ENCODE results near the gene IL11RA.

Gene IL11RA

DNA sequence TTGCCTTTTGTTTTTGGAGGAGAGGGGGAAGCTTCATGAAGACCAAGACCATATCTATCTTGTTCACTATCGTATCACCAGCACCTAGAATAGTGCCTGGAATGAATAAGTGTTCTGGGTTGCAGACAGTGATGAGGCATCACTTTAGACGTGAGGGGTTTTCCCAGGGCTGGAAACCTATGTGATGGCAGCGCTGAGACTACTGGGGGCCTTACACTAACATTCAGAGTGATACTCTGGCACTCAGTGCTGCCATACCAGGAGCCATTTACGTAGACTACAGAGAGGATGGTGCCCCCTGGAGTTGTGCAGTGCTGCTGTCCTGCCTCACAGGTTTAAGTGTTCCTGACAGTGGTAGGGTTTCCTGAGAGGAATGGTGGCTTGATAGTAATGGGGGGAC lies 32.2 kb downstream of the IL11RA start:
- H3K27ac ChIP-seq: no peak overlapping the region
- no peak for TF ChIP-seq ZFX (IDR thresholded peaks at IDR 0.05; ENCODE audit: borderline replicate concordance)
- TF ChIP-seq, protein P1, sequence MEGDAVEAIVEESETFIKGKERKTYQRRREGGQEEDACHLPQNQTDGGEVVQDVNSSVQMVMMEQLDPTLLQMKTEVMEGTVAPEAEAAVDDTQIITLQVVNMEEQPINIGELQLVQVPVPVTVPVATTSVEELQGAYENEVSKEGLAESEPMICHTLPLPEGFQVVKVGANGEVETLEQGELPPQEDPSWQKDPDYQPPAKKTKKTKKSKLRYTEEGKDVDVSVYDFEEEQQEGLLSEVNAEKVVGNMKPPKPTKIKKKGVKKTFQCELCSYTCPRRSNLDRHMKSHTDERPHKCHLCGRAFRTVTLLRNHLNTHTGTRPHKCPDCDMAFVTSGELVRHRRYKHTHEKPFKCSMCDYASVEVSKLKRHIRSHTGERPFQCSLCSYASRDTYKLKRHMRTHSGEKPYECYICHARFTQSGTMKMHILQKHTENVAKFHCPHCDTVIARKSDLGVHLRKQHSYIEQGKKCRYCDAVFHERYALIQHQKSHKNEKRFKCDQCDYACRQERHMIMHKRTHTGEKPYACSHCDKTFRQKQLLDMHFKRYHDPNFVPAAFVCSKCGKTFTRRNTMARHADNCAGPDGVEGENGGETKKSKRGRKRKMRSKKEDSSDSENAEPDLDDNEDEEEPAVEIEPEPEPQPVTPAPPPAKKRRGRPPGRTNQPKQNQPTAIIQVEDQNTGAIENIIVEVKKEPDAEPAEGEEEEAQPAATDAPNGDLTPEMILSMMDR (IDR thresholded peaks at IDR 0.05): no peak

DNA sequence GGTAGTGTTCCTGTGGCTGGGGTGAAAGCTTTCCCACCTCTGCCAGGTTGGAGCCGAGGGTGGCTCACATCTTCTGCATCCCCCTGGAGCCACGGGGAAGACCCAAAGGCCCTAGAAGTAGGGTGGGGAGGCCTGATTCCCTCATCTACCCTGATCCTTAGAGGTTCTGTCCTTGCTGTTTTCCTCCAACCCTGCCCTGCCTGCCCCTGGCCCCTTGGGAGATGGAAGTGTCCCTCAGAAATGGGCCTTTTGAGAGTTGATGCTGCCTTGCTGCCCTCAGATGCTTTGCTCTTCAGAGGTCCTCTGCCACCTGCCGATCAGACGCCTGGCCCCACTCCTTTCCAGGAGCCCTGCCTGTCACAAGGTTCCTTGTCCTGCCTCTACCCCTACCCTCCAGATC lies 32.8 kb downstream of the IL11RA start:
- TF ChIP-seq ZFX (IDR thresholded peaks at IDR 0.05; ENCODE audit: borderline replicate concordance): no peak
- TF ChIP-seq, protein P1 (IDR thresholded peaks at IDR 0.05): no peak
- no peak overlapping the region for H3K27ac ChIP-seq

DNA sequence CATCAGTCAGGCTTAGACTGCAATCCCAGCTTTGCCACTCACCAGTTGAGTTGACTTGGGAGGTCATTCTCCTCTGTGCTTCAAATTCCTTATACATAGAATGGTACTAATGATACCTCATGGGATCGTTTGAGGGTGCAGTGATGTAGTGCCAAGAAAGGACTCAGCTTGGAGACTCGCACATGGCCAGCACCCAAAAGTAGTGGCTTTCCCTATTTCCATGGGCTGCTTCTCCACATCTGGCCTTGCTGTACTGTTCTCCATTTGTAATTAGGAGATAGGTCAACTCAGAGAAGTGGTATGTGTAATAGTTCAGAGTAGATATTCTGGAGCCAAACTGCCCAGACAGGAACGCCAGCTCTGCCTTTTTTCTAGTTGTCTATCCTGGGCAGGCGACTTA lies 33.6 kb downstream of the IL11RA start:
- H3K27ac ChIP-seq: no peak overlapping the region
- TF ChIP-seq, protein P1 (IDR thresholded peaks at IDR 0.05): no peak
- TF ChIP-seq ZFX (IDR thresholded peaks at IDR 0.05; ENCODE audit: borderline replicate concordance): no peak

DNA sequence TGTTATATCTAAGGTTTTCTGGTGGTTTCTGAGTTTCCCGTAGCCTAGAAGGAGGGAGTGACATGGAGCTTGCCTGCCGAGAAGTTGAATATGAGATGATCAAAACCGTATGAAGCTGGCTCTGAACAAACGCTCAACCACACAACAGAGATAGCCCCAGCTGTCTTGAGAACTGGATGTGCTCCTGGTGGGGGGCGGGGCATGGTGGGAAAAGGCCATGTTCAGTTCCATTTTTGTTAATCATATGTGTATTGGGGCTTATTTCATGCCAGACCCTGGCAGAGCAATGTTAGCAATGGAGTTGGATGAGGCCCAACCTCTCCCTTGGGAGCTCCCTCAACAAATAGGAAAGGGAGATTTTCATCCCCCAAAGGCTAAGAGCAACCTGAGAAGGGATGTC lies 34.2 kb downstream of the IL11RA start:
- TF ChIP-seq, protein P1 (IDR thresholded peaks at IDR 0.05): no peak
- no peak for TF ChIP-seq ZFX (IDR thresholded peaks at IDR 0.05; ENCODE audit: borderline replicate concordance)
- no peak overlapping the region for H3K27ac ChIP-seq

DNA sequence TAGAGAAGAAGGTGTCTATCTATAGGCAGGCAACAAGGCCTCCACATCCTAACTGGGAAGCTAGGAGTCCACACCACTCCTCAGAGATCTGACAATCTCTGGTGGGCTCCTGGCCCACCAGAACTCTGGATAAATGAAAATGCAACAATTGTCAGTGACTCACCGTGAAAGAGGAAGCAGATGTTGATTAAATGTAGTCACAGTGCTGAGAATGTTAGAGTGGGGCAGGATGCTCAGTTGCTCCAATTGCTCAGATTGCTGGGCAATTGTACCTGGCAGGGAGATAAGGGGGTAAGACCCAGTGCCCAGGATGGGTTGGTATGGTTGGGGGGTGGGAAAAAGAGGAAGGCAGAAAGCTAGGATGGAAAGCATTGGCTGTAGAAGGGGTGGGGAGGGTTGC lies 34.7 kb downstream of the IL11RA start:
- TF ChIP-seq, protein P1 (IDR thresholded peaks at IDR 0.05): no peak
- TF ChIP-seq ZFX (IDR thresholded peaks at IDR 0.05; ENCODE audit: borderline replicate concordance): no peak
- no peak overlapping the region for H3K27ac ChIP-seq

DNA sequence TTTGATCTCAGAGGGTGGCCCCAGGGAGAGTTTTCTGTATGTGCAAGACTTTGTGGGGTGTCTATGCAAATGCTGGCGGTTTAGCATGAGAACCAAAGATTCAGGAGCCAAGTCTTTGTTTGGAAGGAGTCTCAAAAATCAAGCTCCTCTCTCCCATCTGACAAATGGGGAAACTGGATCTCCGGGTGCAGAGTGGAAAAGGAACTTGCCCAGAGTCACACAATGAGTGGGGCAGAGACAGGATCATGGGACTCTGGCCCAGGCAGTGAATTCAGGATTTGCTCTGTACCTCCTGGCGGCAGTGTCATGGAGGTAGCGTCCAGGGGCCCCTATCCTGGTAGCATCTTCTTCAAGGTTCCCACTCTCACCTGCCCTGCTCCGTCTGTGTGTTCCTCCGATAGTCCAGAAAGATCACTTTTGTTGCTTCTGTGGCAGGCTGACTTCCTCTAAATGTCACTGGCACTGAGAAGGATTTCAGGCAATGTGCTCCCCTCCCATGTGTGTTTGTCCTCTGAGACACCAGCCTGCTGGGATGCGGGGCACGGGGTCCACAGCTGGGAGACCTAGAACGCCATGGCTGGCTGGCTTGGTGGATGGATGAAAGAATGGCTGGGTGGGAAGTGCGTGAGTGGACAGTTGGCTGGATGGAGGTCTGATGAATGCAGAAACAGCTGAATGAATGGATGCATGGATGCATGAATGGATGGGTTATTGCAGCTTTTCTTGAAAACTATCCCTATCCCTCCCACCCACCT lies 35.5 kb downstream of the IL11RA start:
- no peak overlapping the region for H3K27ac ChIP-seq
- no peak for TF ChIP-seq ZFX (IDR thresholded peaks at IDR 0.05; ENCODE audit: borderline replicate concordance)
- TF ChIP-seq, protein P1 (IDR thresholded peaks at IDR 0.05): no peak

DNA sequence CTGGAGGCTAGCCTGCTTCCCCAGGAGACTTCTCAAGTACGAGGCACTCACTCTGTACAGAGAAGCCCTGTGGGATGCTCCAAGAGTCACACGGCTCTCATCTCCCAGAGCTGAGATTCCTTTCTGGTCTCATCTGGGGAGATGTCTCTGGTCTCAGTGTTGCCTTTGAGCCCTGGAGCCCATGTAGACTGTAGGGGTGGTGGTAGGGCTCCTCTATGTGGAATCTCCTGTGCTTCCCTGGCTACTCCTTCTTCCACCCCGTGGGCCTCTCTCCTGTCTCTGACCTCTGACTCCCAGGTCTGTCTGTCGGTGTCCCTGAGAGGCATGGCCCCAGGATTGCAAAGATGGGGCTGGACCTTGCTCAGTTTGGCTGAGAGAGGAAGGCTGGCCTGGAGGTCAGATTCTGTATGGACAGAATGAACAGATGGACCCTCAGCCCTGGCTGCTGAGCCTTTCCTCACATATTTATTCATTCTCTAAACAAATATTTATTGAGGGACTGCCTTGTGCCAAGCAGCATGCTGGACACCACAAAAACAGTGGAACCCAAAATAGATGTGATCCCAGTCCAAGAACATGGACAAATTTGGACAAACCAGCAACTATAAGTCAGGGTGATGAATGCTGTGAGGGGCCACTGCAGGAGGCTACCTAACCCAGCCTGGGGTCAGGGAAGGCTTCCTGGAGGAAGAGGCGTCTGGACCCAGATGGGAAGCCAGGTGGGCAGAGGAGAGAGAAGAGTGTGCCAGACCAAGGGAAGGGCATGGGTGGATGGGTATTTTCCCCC lies 36.5 kb downstream of the IL11RA start:
- no peak overlapping the region for H3K27ac ChIP-seq
- no peak for TF ChIP-seq ZFX (IDR thresholded peaks at IDR 0.05; ENCODE audit: borderline replicate concordance)
- TF ChIP-seq, protein P1 (IDR thresholded peaks at IDR 0.05): no peak
